Measurements from ENCODE around the gene DLK2. TPM values are rescaled to one million over a fixed set of nuclear protein-coding genes. Genes with fewer than 3 reads are reported as not detected.

The DLK2 gene
- total and polyA plus RNA-seq, 10 donors: 0.12 to 0.68 (median 0.42) TPM; not detected in 2

DNA sequence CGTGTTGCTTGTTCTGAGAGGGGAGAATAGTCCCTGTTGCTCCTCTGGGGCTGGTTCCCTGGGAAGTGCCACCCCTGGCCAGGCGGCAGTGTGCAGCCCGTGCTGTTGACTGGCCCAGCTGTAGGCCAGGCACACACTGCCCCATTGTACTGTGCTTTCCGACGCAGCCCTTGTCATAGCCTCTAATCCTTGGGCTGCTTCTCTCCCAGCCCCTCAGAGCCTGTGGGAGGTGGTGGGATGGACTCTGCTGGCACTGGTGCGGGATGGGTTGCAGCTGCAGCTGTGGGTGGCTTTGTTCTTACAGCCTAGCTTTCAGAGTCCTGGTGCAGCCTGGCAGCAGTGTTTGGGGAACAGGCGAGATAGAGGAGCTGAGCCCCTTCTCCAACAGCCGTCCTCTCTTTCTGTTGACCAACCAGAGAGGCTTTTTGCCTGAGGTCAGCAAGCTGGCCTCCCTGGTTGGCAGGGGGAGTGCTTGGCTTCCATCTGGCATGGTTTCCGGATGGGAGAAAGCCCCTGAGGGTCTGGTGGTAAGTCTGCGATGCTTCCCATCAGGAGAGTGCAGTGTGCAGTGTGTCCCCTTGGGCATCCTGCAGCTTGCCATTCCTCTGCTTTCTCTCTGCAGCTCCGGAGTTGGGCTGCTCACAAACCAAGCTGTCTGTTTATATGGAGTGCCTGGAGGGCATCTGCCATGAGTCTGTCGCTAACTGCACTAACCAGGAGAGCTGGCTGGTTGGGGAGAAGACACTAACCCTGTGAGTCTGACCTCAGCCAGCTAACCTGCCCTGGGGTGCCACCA is 34.1 kb upstream of the DLK2 start:
- no peak overlapping the region for H3K4me3 ChIP-seq
- H3K9me3 ChIP-seq: no peaks in the 10 kb centered on the region
- intact Hi-C loops (cut with DNase I; ENCODE audit: low total_unique reads): no loop called here
- peaks cover 0 to 13% (median 0%) of the 10 kb centered on the region in 6 donors for H3K4me1 ChIP-seq
- no peak overlapping the region for H3K27ac ChIP-seq
- no peak for TF ChIP-seq POLR2AphosphoS5 (IDR thresholded peaks at IDR 0.05)
- TF ChIP-seq, protein P1, sequence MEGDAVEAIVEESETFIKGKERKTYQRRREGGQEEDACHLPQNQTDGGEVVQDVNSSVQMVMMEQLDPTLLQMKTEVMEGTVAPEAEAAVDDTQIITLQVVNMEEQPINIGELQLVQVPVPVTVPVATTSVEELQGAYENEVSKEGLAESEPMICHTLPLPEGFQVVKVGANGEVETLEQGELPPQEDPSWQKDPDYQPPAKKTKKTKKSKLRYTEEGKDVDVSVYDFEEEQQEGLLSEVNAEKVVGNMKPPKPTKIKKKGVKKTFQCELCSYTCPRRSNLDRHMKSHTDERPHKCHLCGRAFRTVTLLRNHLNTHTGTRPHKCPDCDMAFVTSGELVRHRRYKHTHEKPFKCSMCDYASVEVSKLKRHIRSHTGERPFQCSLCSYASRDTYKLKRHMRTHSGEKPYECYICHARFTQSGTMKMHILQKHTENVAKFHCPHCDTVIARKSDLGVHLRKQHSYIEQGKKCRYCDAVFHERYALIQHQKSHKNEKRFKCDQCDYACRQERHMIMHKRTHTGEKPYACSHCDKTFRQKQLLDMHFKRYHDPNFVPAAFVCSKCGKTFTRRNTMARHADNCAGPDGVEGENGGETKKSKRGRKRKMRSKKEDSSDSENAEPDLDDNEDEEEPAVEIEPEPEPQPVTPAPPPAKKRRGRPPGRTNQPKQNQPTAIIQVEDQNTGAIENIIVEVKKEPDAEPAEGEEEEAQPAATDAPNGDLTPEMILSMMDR (IDR thresholded peaks at IDR 0.05 in 8 of 11, conservative IDR thresholded peaks at IDR 0.05 in 3 of 11): no peak
- TF ChIP-seq POLR2A (IDR thresholded peaks at IDR 0.05): no peak
- no peaks in the 10 kb centered on the region for H3K27me3 ChIP-seq (replicated peaks in 1 of 7)
- H3K36me3 ChIP-seq: peaks cover 0 to 55% (median 0%) of the 10 kb centered on the region in 6 donors
- no peak for DNase-seq
- WGBS, 5 donors: 72 to 94% (median 92%) methylated on average over 10 to 12 of the region's 12 CpGs

DNA sequence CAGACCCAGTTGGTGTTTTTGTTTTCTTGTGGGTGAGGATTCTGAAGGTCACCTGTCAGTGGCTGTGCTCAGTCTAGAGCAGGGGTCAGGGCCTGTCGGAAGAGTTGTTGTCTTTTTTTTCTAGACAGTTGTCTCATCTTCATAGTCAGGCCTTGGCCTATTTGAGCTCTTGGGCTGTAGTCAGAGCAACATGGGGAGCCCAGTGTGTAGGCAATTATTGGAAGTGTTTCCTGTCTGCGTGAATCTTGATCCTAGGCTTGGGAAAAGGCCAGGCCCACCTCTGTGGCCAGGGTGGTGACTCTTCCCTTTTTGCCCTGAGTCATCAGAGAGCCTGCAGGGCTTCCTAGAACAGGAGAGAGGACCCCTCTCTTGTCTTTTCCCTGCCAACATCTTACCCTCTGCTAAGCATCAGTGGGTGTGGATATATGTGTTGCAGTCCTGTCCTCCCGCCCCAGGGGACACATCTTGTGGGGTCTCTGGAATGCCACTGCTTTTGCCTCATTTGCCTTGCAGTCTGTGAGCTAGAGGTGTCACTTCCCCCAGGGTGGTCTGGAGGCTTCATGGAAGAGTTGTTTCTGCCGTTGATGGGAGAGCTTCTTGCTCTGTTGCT is 33.4 kb upstream of the DLK2 start:
- intact Hi-C loops (cut with DNase I; ENCODE audit: low total_unique reads): no loop called here
- Histone ChIP-seq H3K27ac (no peak overlapping the region), H3K4me3 (no peak overlapping the region), H3K4me1 (peaks cover 0 to 13% (median 0%) of the 10 kb centered on the region in 6 donors), H3K36me3 (peaks cover 0 to 50% (median 0%) of the 10 kb centered on the region in 6 donors), H3K9me3 (no peaks in the 10 kb centered on the region), H3K27me3 (replicated peaks in 1 of 7) (no peaks in the 10 kb centered on the region)
- TF ChIP-seq POLR2AphosphoS5 (IDR thresholded peaks at IDR 0.05) (no peak), POLR2A (IDR thresholded peaks at IDR 0.05) (no peak)
- TF ChIP-seq, protein P1 (IDR thresholded peaks at IDR 0.05 in 8 of 11, conservative IDR thresholded peaks at IDR 0.05 in 3 of 11): no peak
- 61 to 84% (median 75%) methylated on average over 4 of the region's 4 CpGs for WGBS, 5 donors
- DNase-seq: no peak

DNA sequence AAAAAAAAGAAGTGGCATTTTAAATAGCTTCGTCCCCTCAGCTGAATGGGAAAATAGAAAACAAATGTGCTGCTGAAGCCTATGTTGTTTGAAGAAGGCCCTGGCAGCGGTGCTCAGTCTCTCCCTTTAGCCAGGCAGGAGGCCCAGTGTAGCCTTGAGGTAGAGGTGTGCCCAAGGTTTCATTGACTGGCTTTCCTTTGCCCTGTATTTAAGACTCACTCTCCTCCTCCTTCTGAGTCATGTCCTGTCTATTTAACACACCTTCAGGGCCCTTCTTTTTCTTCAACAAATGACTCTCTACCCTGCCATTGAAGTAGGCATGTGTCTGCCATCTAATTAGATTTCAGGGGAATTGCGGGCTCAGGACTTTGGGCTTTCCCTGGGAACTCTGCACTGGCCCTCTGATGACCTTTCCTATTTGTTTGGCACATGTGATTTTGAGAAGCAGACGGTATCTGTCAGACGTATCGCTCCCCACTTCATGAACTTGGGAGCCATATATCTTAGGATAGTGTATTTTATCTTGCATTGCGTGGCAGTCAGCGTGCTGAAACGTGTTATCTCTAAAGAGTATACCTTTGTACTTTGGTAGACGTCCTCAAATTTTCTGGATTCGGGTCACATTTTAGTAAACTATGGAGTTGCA is 26.4 kb upstream of the DLK2 start:
- H3K4me3 ChIP-seq: no peak overlapping the region
- 91 to 93% (median 92%) methylated on average over 11 of the region's 11 CpGs for WGBS, 5 donors
- H3K4me1 ChIP-seq: peaks cover 16 to 63% (median 38%) of the 10 kb centered on the region in 6 donors
- no peak for DNase-seq
- TF ChIP-seq, protein P1 (IDR thresholded peaks at IDR 0.05 in 8 of 11, conservative IDR thresholded peaks at IDR 0.05 in 3 of 11): no peak
- TF ChIP-seq POLR2A (IDR thresholded peaks at IDR 0.05) (no peak), POLR2AphosphoS5 (IDR thresholded peaks at IDR 0.05) (no peak)
- no peaks in the 10 kb centered on the region for H3K9me3 ChIP-seq
- no peak overlapping the region for H3K27ac ChIP-seq
- H3K36me3 ChIP-seq: peaks cover 0 to 20% (median 0%) of the 10 kb centered on the region in 6 donors
- no peaks in the 10 kb centered on the region for H3K27me3 ChIP-seq (replicated peaks in 1 of 7)
- intact Hi-C loops (cut with DNase I; ENCODE audit: low total_unique reads): no loop called here

DNA sequence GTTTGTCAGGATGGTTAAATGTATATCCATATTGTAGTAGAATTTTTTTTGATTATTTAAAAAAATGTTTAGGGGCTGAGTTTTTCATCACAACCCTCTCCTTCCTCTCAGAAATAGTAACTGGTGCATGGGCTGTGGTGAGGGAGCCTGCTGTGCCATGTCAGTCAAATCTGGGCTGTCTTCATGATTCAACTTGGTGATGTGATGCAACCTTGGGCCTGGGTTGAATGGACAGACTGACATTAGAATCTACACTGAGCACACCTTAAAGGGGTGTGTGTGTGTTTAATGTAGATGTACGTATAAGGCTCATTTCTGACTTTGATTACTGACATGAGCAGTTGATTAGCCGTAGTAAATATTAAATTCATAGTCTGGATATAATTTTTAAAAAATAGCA is 25.7 kb upstream of the DLK2 start:
- peaks cover 0 to 14% (median 0%) of the 10 kb centered on the region in 6 donors for H3K36me3 ChIP-seq
- H3K27me3 ChIP-seq (replicated peaks in 1 of 7): no peaks in the 10 kb centered on the region
- intact Hi-C loops (cut with DNase I; ENCODE audit: low total_unique reads): no loop called here
- 91 to 96% (median 93%) methylated on average over 2 of the region's 2 CpGs for WGBS, 5 donors
- no peak for TF ChIP-seq POLR2AphosphoS5 (IDR thresholded peaks at IDR 0.05)
- TF ChIP-seq, protein P1 (IDR thresholded peaks at IDR 0.05 in 8 of 11, conservative IDR thresholded peaks at IDR 0.05 in 3 of 11): no peak
- no peak for TF ChIP-seq POLR2A (IDR thresholded peaks at IDR 0.05)
- no peaks in the 10 kb centered on the region for H3K9me3 ChIP-seq
- H3K4me3 ChIP-seq: no peak overlapping the region
- H3K4me1 ChIP-seq: peaks cover 16 to 65% (median 40%) of the 10 kb centered on the region in 6 donors
- H3K27ac ChIP-seq: no peak overlapping the region
- DNase-seq: no peak

All from spleen (tissue), 11 donors.